Epithelial cell of proximal tubule (primary cell): Measurements from ENCODE around the gene WDR43. TPM values are rescaled to one million over a fixed set of nuclear protein-coding genes. Genes with fewer than 3 reads are reported as not detected.

ENCODE experiments used
- DNase-seq: peaks from one replicate; pipeline ENCODE4 v3.0.0-alpha.2; 2011; ENCODE audit warnings: low read depth
- H3K4me3 ChIP-seq: 2 replicates; pipeline ENCODE4 v1.5.1; 2011; ENCODE audit warnings: low read depth, mild to moderate bottlenecking, low read length
- CTCF ChIP-seq: conservative IDR thresholded peaks from 2 replicates; pipeline ENCODE4 v1.5.1; 2012; ENCODE audit warnings: low read depth, mild to moderate bottlenecking, low read length
- total RNA-seq: library from RNA; depleted of rRNA; stranded (reverse); fragments of >200 nt; gene quantifications from 2 replicates; pipeline ENCODE4 v1.2.3, GENCODE V29; 2015

WDR43 gene
- 52.2 and 80.2 TPM in 2 replicates for total RNA-seq

GRCh38 chr2:28894470-28895188 is at the start of gene WDR43:
TSS of gene WDR43 (plus strand) at chr2:28894667. CDS start at chr2:28894699, 32 bp downstream.
- TF ChIP-seq CTCF, result no peak
- H3K4me3 ChIP-seq, result peak within 1 kb of the TSS; percentile 95
- peak; percentile 87 for DNase-seq

- TF ChIP-seq CTCF, result no peak
- no peak overlapping the region for H3K4me3 ChIP-seq
- no peak for DNase-seq
Observed at GRCh38 chr2:28855193-28855592, 39.3 kb upstream of the WDR43 start.

GRCh38 chr2:28855977-28856376 is 38.5 kb upstream of the WDR43 start:
- no peak overlapping the region for H3K4me3 ChIP-seq
- DNase-seq, result no peak
- no peak for TF ChIP-seq CTCF

GRCh38 chr2:28868611-28869010 is 25.9 kb upstream of the WDR43 start:
- peak overlapping the region; percentile 71 for H3K4me3 ChIP-seq
- no peak for DNase-seq
- no peak for TF ChIP-seq CTCF

GRCh38 chr2:28869494-28870145 is 24.8 kb upstream of the WDR43 start:
- TF ChIP-seq CTCF, result no peak
- DNase-seq, result no peak
- H3K4me3 ChIP-seq, result peak overlapping the region; percentile 71

GRCh38 chr2:28870146-28870891 is 24.1 kb upstream of the WDR43 start, which contains the start of gene TRMT61B:
TSS of gene TRMT61B (minus strand) at chr2:28870309. CDS start at chr2:28870277, 32 bp downstream.
- TF ChIP-seq CTCF, result no peak
- H3K4me3 ChIP-seq, result peak within 1 kb of the TSS; percentile 71
- DNase-seq, result peak; percentile 56
